ENCODE data around the gene SDF4. TPM values are rescaled to one million over a fixed set of nuclear protein-coding genes. Genes with fewer than 3 reads are reported as not detected.
A peak's percentile ranks its signal among the peaks of the same experiment; 100 is the strongest.

SDF4 gene
- total RNA-seq, 2 donors from 2014 or later = 85.9 to 95.6 TPM

DNA sequence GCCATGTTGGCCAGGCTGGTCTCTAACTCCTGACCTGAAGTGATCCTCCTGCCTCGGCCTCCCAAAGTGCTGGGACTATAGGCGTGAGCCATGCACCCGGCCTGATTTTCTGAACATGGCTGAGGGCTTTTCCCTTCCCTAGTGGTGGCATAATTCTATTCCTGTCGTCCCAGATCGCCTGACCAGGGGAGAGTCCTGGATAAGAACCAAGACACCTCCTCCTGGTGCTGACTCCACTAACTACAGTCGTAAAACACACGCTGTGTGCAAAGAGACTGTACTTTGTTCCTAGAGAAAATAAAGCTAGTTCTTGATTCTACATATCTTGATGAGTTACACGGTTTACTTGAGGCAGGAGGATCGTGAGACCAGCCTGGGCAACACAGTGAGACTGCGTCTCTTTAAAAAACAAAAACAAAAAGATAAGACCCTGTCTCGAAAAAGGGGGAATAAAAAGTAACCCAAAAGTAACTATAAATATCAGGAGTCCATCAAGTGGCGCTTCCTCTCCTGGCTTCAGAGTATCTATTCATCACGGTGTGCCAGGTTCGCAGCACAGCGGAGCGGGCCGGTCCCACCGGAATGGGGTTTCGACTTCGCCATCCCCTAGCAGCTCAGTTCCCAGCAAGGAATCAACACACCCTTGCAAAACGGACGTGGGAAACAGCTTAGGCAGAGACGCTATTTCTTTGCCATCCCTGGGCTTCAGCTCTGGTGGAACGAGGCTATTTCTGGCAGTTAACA, 973 bp downstream of the SDF4 start:
- Mint-ChIP-seq H3K9me3 (peaks cover 6% of the 10 kb centered on the region), H3K4me1 (peaks cover 8% of the 10 kb centered on the region), H3K27ac (peak overlapping the region; percentile 86), H3K36me3 (ENCODE audit: low read depth) (peaks cover 35% of the 10 kb centered on the region), H3K27me3 (ENCODE audit: insufficient read depth) (no peaks in the 10 kb centered on the region), H3K4me3 (peak overlapping the region; percentile 87)
- Histone ChIP-seq H3K27me3 (ENCODE audit: control insufficient read depth, insufficient read depth, low read length, poor library complexity, severe bottlenecking) (no peaks in the 10 kb centered on the region), H3K9me3 (ENCODE audit: control insufficient read depth, low read length) (no peaks in the 10 kb centered on the region), H3K36me3 (ENCODE audit: control insufficient read depth, insufficient read depth, low read length) (peaks cover 16% of the 10 kb centered on the region), H3K27ac (ENCODE audit: low read depth, low read length) (no peak overlapping the region), H3K4me3 (ENCODE audit: low read length) (peak overlapping the region; percentile 92), H3K9ac (ENCODE audit: extremely low read depth, low read length, poor library complexity, severe bottlenecking) (peak overlapping the region; percentile 79), H3K4me1 (ENCODE audit: control insufficient read depth, insufficient read depth, low read length) (no peaks in the 10 kb centered on the region)
- DNase-seq = no peak
- TF ChIP-seq, protein P1, sequence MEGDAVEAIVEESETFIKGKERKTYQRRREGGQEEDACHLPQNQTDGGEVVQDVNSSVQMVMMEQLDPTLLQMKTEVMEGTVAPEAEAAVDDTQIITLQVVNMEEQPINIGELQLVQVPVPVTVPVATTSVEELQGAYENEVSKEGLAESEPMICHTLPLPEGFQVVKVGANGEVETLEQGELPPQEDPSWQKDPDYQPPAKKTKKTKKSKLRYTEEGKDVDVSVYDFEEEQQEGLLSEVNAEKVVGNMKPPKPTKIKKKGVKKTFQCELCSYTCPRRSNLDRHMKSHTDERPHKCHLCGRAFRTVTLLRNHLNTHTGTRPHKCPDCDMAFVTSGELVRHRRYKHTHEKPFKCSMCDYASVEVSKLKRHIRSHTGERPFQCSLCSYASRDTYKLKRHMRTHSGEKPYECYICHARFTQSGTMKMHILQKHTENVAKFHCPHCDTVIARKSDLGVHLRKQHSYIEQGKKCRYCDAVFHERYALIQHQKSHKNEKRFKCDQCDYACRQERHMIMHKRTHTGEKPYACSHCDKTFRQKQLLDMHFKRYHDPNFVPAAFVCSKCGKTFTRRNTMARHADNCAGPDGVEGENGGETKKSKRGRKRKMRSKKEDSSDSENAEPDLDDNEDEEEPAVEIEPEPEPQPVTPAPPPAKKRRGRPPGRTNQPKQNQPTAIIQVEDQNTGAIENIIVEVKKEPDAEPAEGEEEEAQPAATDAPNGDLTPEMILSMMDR (conservative IDR thresholded peaks at IDR 0.05) = peak; percentile 60
- 37 to 43% methylated on average over 17 to 24 of the region's 24 CpGs for WGBS, 2 experiments (ENCODE audit: insufficient coverage in 1 of 2, insufficient read length in 1 of 2)

DNA sequence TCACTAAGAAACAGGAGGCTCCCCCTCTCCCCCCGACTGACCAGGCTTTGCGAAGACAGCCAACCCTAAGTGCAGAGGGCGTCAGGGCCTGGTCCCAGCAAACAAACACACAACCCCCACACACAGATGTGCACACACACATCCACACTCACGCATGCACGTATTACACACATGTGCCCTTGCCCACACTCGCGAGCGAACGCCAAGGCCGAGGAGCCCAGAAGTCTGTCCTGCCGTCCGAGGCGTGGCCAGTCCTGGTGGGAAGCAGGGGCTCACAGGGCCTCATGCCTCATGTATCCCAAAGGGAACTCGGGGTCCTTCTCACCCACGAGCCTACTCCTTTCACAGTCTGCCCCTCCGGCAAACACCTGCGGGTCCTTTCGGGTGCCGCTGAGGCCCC, 2.0 kb downstream of the SDF4 start:
- Mint-ChIP-seq H3K9me3 (peaks cover 6% of the 10 kb centered on the region), H3K27ac (peak overlapping the region; percentile 9), H3K27me3 (ENCODE audit: insufficient read depth) (no peaks in the 10 kb centered on the region), H3K4me1 (peaks cover 8% of the 10 kb centered on the region), H3K36me3 (ENCODE audit: low read depth) (peaks cover 44% of the 10 kb centered on the region), H3K4me3 (no peak overlapping the region)
- Histone ChIP-seq H3K4me3 (ENCODE audit: low read length) (peak overlapping the region; percentile 92), H3K27me3 (ENCODE audit: control insufficient read depth, insufficient read depth, low read length, poor library complexity, severe bottlenecking) (no peaks in the 10 kb centered on the region), H3K9me3 (ENCODE audit: control insufficient read depth, low read length) (no peaks in the 10 kb centered on the region), H3K9ac (ENCODE audit: extremely low read depth, low read length, poor library complexity, severe bottlenecking) (no peak overlapping the region), H3K4me1 (ENCODE audit: control insufficient read depth, insufficient read depth, low read length) (no peaks in the 10 kb centered on the region), H3K36me3 (ENCODE audit: control insufficient read depth, insufficient read depth, low read length) (peaks cover 18% of the 10 kb centered on the region), H3K27ac (ENCODE audit: low read depth, low read length) (no peak overlapping the region)
- TF ChIP-seq, protein P1 (conservative IDR thresholded peaks at IDR 0.05) = no peak
- WGBS, 2 experiments (ENCODE audit: insufficient coverage in 1 of 2, insufficient read length in 1 of 2) = 95 to 97% methylated on average over 11 to 19 of the region's 19 CpGs
- DNase-seq = no peak

DNA sequence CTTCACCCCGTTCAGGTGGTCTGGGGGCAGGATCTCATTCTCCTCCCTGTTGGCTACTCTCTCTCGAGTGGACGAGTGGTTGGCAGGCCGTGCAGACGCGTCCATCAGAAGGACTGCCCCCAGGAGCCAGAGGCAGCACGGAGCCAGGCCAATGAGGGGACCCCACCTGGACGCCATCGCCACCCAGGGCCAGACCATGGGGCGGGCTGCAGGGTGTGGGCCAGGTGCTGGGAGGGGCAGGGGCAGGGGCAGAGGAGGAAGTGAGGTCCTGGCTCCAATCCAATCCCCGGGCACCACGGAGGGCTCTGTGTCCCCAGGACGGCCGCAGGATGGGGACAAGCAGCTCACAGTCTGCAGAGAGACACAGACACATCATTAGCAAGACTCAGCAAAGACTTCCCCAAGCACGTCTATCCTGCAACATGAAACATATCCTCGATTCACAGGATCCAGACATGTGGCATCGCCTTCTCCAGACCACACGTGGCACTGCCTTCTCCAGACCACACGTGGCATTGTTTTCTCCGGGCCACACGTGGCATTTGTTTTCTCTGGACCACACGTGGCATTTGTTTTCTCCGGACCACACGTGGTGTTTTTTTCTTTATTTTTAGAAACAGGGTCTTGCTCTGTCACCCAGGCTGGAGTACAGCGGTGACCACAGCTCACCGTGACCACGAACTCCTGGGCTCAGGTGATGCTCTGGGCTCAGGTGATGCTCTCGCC, 3.0 kb downstream of the SDF4 start:
- H3K27ac ChIP-seq (ENCODE audit: low read depth, low read length) = no peak overlapping the region
- H3K9me3 ChIP-seq (ENCODE audit: control insufficient read depth, low read length) = no peaks in the 10 kb centered on the region
- H3K9ac ChIP-seq (ENCODE audit: extremely low read depth, low read length, poor library complexity, severe bottlenecking) = no peak overlapping the region
- Mint-ChIP-seq H3K9me3 (peaks cover 4% of the 10 kb centered on the region), H3K27me3 (ENCODE audit: insufficient read depth) (no peaks in the 10 kb centered on the region), H3K36me3 (ENCODE audit: low read depth) (peaks cover 41% of the 10 kb centered on the region), H3K27ac (no peak overlapping the region), H3K4me3 (no peak overlapping the region), H3K4me1 (peaks cover 3% of the 10 kb centered on the region)
- TF ChIP-seq, protein P1 (conservative IDR thresholded peaks at IDR 0.05) = no peak
- H3K4me3 ChIP-seq (ENCODE audit: low read length) = no peak overlapping the region
- WGBS, 2 experiments (ENCODE audit: insufficient coverage in 1 of 2, insufficient read length in 1 of 2) = 91 to 97% methylated on average over 23 to 28 of the region's 28 CpGs
- H3K4me1 ChIP-seq (ENCODE audit: control insufficient read depth, insufficient read depth, low read length) = no peaks in the 10 kb centered on the region
- no peaks in the 10 kb centered on the region for H3K27me3 ChIP-seq (ENCODE audit: control insufficient read depth, insufficient read depth, low read length, poor library complexity, severe bottlenecking)
- no peak for DNase-seq
- peaks cover 21% of the 10 kb centered on the region for H3K36me3 ChIP-seq (ENCODE audit: control insufficient read depth, insufficient read depth, low read length)

Data from endodermal cell (in vitro differentiated cells).